Kidney (tissue), 14 donors: ENCODE results near the gene CNOT10. TPM values are rescaled to one million over a fixed set of nuclear protein-coding genes. Genes with fewer than 3 reads are reported as not detected.

ENCODE experiments used
- DNase-seq, 5 donors: peaks; one replicate each; pipeline ENCODE4 v3.0.0-alpha.2; 2013 to 2020
- FAIRE-seq: peaks from 2 replicates; lab custom pipeline; 2012; peaks lifted over from hg19 to GRCh38; lab: Jason Lieb, UNC
- H3K27ac ChIP-seq, 2 donors: one replicate each; pipeline ENCODE4 v1.7.0; 2013; ENCODE audit warnings: low read depth in 2 of 2, low read length in 2 of 2, inconsistent platforms in 1 of 2
- H3K27me3 ChIP-seq: one replicate; pipeline ENCODE4 v1.7.1; 2013; ENCODE audit warnings: low read length, inconsistent platforms; ENCODE audit not compliant: control insufficient read depth, insufficient read depth
- H3K36me3 ChIP-seq, 3 donors: one replicate each; pipeline versions ENCODE4 v1.7.0 to v1.7.1; 2013; ENCODE audit warnings: low read length in 3 of 3, control low read depth in 1 of 3, inconsistent platforms in 1 of 3; ENCODE audit not compliant: insufficient read depth in 3 of 3, control insufficient read depth in 2 of 3
- H3K4me1 ChIP-seq, 3 donors: one replicate each; pipeline versions ENCODE4 v1.7.0 to v1.7.1; 2013; ENCODE audit warnings: low read length in 3 of 3, inconsistent platforms in 1 of 3, low read depth in 1 of 3; ENCODE audit not compliant: control insufficient read depth in 2 of 3, insufficient read depth in 2 of 3
- H3K4me3 ChIP-seq, 3 donors: one replicate each; pipeline versions ENCODE4 v1.7.0 to v1.8.1; 2013; ENCODE audit warnings: low read length in 3 of 3, control low read depth in 1 of 3, inconsistent platforms in 1 of 3
- H3K9ac ChIP-seq, 3 donors: one replicate each; pipeline versions ENCODE4 v1.7.0 to v1.7.1; 2013; ENCODE audit warnings: low read length in 3 of 3, control low read depth in 1 of 3, inconsistent platforms in 1 of 3
- H3K9me3 ChIP-seq, 3 donors: one replicate each; pipeline versions ENCODE4 v1.7.0 to v1.7.1; 2013; ENCODE audit warnings: low read length in 3 of 3, control low read depth in 1 of 3, inconsistent platforms in 1 of 3; ENCODE audit not compliant: control insufficient read depth in 2 of 3, insufficient read depth in 1 of 3
- intact Hi-C: fragments of 100-400 bp; cut with DNase I; formaldehyde crosslinking; loops from one replicate; pipeline ENCODE4 v1.11.1; 2022
- polyA plus RNA-seq: library from polyadenylated mRNA; stranded (reverse); fragments of 350-450 nt; fragmentation: Illumina TruSeq; extraction: RNeasy Lipid Tissue Mini Kit (QIAGEN cat#74804); gene quantifications from one replicate; pipeline ENCODE4 v1.2.3, GENCODE V29; 2014; ENCODE audit warnings: low read depth, low replicate concordance; ENCODE audit not compliant: insufficient read depth
- total RNA-seq: library from RNA; stranded (reverse); fragmentation: NEBNext Ultra II Directional; extraction: Animal tissue kit (Norgen Biotek cat#: 25700); gene quantifications from one replicate; pipeline ENCODE4 v1.2.1, GENCODE V29; 2021
- TF ChIP-seq, protein P1 (sequence below): IDR thresholded peaks from 3 replicates; pipeline ENCODE4 v1.5.1; 2012; ENCODE audit warnings: mild to moderate bottlenecking, moderate library complexity, borderline replicate concordance; ENCODE audit not compliant: insufficient read depth; ENCODE audit errors: extremely low read depth
- donor health status: control.
- donor health status: control.
- donor health status: control.
- donor health status: control.
- donor health status: control.
- donor health status: DM: yes; HTN: yes; CAD: no.
- donor health status: Normal renal cell carcinoma (clear cell type).

Gene CNOT10
- total and polyA plus RNA-seq, 2 donors from 2014 or later = 19.0 to 34.0 TPM

DNA sequence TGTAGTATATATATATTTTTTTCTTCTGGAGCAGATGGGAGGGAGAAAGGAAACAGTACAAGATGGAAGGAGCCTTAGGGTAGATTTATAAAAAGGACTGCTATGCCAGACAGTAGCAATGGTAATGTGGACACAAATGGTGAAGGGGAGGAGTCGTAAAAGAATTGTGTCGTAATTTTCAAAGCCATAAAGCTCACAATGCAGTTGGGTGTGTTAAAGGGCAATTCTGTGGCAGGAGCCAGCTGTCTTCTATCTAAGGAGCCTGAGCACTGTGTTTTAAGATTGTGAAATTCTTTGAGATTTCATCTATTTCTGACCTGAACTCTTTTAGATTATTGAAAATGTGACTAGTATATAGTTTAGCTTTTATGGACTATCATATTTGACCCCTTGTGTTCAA is 58.9 kb downstream of the CNOT10 start:
- H3K27me3 ChIP-seq = no peaks in the 10 kb centered on the region
- intact Hi-C loops = loop anchor here (10.0 kb wide), 1 partner anchor 191 kb away; no protein-coding TSS in a partner anchor
- no peak overlapping the region for H3K4me3 ChIP-seq
- H3K4me1 ChIP-seq = no peaks in the 10 kb centered on the region
- TF ChIP-seq, protein P1, sequence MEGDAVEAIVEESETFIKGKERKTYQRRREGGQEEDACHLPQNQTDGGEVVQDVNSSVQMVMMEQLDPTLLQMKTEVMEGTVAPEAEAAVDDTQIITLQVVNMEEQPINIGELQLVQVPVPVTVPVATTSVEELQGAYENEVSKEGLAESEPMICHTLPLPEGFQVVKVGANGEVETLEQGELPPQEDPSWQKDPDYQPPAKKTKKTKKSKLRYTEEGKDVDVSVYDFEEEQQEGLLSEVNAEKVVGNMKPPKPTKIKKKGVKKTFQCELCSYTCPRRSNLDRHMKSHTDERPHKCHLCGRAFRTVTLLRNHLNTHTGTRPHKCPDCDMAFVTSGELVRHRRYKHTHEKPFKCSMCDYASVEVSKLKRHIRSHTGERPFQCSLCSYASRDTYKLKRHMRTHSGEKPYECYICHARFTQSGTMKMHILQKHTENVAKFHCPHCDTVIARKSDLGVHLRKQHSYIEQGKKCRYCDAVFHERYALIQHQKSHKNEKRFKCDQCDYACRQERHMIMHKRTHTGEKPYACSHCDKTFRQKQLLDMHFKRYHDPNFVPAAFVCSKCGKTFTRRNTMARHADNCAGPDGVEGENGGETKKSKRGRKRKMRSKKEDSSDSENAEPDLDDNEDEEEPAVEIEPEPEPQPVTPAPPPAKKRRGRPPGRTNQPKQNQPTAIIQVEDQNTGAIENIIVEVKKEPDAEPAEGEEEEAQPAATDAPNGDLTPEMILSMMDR = no peak
- no peaks in the 10 kb centered on the region for H3K36me3 ChIP-seq
- DNase-seq (peak in 2 of 5 donors; percentile 46 to 73), FAIRE-seq (no peak)
- no peak overlapping the region for H3K9ac ChIP-seq
- no peak overlapping the region for H3K27ac ChIP-seq
- no peaks in the 10 kb centered on the region for H3K9me3 ChIP-seq

DNA sequence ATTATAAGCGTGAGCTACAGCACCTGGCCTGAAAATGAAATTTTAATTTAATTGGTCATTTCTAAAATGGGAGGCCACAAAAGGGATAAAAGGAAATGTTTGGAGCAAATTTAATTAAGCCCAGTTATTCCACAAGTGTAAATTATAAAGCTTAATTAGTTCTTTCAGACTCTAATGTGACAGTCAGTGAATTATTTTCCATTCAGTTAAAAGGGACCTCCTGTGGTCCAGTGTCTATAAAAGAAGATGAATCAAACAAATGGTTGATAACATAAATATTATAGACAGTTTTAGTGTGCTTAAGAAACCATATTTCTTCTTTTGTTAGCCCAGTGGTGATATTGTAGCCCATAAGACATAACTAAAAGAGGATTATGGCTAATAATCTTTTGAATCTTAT is 66.4 kb downstream of the CNOT10 start:
- Histone ChIP-seq H3K4me1 (no peaks in the 10 kb centered on the region), H3K9me3 (no peaks in the 10 kb centered on the region), H3K27ac (no peak overlapping the region), H3K36me3 (peaks cover 0 to 4% (median 2%) of the 10 kb centered on the region in 3 donors), H3K9ac (no peak overlapping the region), H3K4me3 (no peak overlapping the region), H3K27me3 (no peaks in the 10 kb centered on the region)
- peak in 1 of 5 donors; percentile 4 for DNase-seq
- TF ChIP-seq, protein P1 = no peak
- FAIRE-seq = no peak
- intact Hi-C loops = no loop called here

DNA sequence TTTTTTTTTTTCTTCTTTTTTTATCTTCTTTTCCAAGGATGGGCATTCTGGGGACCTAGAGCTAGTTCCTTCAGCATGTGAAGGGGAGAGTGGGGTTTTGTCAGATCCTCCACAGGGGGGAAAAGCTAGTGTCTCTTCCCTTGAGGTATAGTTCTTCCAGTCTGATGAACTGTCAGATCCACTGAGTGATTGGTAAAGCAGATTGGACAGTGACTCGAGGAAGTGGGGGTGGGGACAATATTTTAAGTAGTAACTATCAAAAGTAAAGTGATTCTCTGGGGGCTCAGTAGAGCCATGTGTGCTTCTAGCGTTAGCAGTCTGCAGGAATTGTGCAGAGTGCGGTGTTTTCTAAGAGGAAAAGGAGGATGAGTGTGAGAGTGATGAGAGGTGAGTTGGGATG is 70.8 kb downstream of the CNOT10 start:
- Histone ChIP-seq H3K9me3 (no peaks in the 10 kb centered on the region), H3K27me3 (no peaks in the 10 kb centered on the region), H3K9ac (no peak overlapping the region), H3K27ac (no peak overlapping the region), H3K4me1 (no peaks in the 10 kb centered on the region), H3K4me3 (no peak overlapping the region), H3K36me3 (peaks cover 0 to 4% (median 2%) of the 10 kb centered on the region in 3 donors)
- DNase-seq (no peak), FAIRE-seq (no peak)
- TF ChIP-seq, protein P1 = no peak
- intact Hi-C loops = no loop called here
